Ramos (cell line): ENCODE measurements around the gene TOP2B.

Source experiments
- in situ Hi-C: fragments of 300-500 bp; cut with MboI; formaldehyde crosslinking; loops from one replicate; pipeline ENCODE4 v1.14.3; 2022; ENCODE audit warnings: low sequenced_read_pairs; ENCODE audit not compliant: unreplicated experiment

The TOP2B gene

GRCh38 chr3:25664812-25665314 lies at the start of gene TOP2B:
TSS of gene TOP2B (minus strand) at chr3:25664907. CDS start at chr3:25664297, 610 bp downstream.
- in situ Hi-C loops = no loop called here

- in situ Hi-C loops = no loop called here
Measured at GRCh38 chr3:25713341-25713985, 48.8 kb upstream of the TOP2B start.

GRCh38 chr3:25711090-25711489 lies 46.4 kb upstream of the TOP2B start:
- in situ Hi-C loops = no loop called here

GRCh38 chr3:25708036-25708435 lies 43.3 kb upstream of the TOP2B start:
- in situ Hi-C loops = no loop called here

- in situ Hi-C loops = no loop called here
Measured at GRCh38 chr3:25707268-25707926, 42.7 kb upstream of the TOP2B start.

- in situ Hi-C loops = no loop called here
Measured at GRCh38 chr3:25706213-25706612, 41.5 kb upstream of the TOP2B start.

- in situ Hi-C loops = no loop called here
Measured at GRCh38 chr3:25697553-25697952, 32.8 kb upstream of the TOP2B start.

GRCh38 chr3:25695731-25696420 lies 31.2 kb upstream of the TOP2B start:
- in situ Hi-C loops = no loop called here

GRCh38 chr3:25693238-25693637 lies 28.5 kb upstream of the TOP2B start:
- in situ Hi-C loops = no loop called here

- in situ Hi-C loops = no loop called here
Measured at GRCh38 chr3:25692341-25692740, 27.6 kb upstream of the TOP2B start.

- in situ Hi-C loops = no loop called here
Measured at GRCh38 chr3:25690768-25691533, 26.2 kb upstream of the TOP2B start.

- in situ Hi-C loops = no loop called here
Measured at GRCh38 chr3:25689226-25689625, 24.5 kb upstream of the TOP2B start.

- in situ Hi-C loops = no loop called here
Measured at GRCh38 chr3:25687742-25688141, 23.0 kb upstream of the TOP2B start.

GRCh38 chr3:25686766-25687165 lies 22.1 kb upstream of the TOP2B start:
- in situ Hi-C loops = no loop called here

- in situ Hi-C loops = no loop called here
Measured at GRCh38 chr3:25683882-25684281, 19.2 kb upstream of the TOP2B start.

- in situ Hi-C loops = no loop called here
Measured at GRCh38 chr3:25683410-25683809, 18.7 kb upstream of the TOP2B start.

- in situ Hi-C loops = no loop called here
Measured at GRCh38 chr3:25679642-25680302, 15.1 kb upstream of the TOP2B start.

- in situ Hi-C loops = no loop called here
Measured at GRCh38 chr3:25679166-25679565, 14.5 kb upstream of the TOP2B start.

- in situ Hi-C loops = no loop called here
Measured at GRCh38 chr3:25678581-25678980, 13.9 kb upstream of the TOP2B start.

- in situ Hi-C loops = no loop called here
Measured at GRCh38 chr3:25677121-25677520, 12.4 kb upstream of the TOP2B start.
